IMR-90 (cell line): ENCODE measurements around the gene REXO1. TPM values are rescaled to one million over a fixed set of nuclear protein-coding genes. Genes with fewer than 3 reads are reported as not detected.

ENCODE experiments used
- ATAC-seq: fragments of 200-7000 bp; cut with Tn5 transposase; 2 replicates; pipeline ENCODE4 v1.9.1; 2020; ENCODE audit warnings: low read depth, mild to moderate bottlenecking, moderate library complexity
- BruUV-seq: library from RNA; stranded (reverse); fragments of 400-500 nt; replicated peaks from 2 replicates; lab custom pipeline; 2021; lab: Mats Ljungman, UMichigan
- CTCF ChIA-PET: fragments of 300-600 bp; formaldehyde crosslinking; extraction: SDS; loops from one replicate; lab custom pipeline; 2021; ENCODE audit warnings: antibody characterized with exemption; lab: Yijun Ruan, JAX
- POLR2A ChIA-PET: fragments of 300-600 bp; sonication (Branson Sonifier 250); formaldehyde crosslinking; loops from one replicate; lab custom pipeline; 2022; ENCODE audit warnings: antibody characterized with exemption; ENCODE audit not compliant: unreplicated experiment; lab: Charles Lee
- DNase-seq: peaks from one replicate; pipeline ENCODE4 v3.0.0; 2013
- H2AFZ ChIP-seq: replicated peaks from 2 replicates; pipeline ENCODE3; 2013; ENCODE audit warnings: low read length, mild to moderate bottlenecking; ENCODE audit not compliant: poor library complexity
- H2AK5ac ChIP-seq: 2 replicates; pipeline ENCODE4 v1.6.1; 2013; ENCODE audit warnings: low read depth, low read length, inconsistent platforms
- H2AK9ac ChIP-seq: replicated peaks from 2 replicates; pipeline ENCODE3; 2013; ENCODE audit warnings: mild to moderate bottlenecking, low read depth, low read length, moderate library complexity; ENCODE audit not compliant: poor library complexity
- H2BK120ac ChIP-seq: 2 replicates; pipeline ENCODE4 v1.6.1; 2013; ENCODE audit warnings: low read depth, low read length, inconsistent platforms
- H2BK15ac ChIP-seq: 3 replicates; pipeline ENCODE4 v1.6.1; 2013; ENCODE audit warnings: low read depth, low read length, inconsistent platforms
- H2BK20ac ChIP-seq: 2 replicates; pipeline ENCODE4 v1.6.1; 2013; ENCODE audit warnings: low read depth, mild to moderate bottlenecking, inconsistent platforms, low read length, moderate library complexity
- H2BK5ac ChIP-seq: 2 replicates; pipeline ENCODE4 v1.6.1; 2013; ENCODE audit warnings: mild to moderate bottlenecking, low read depth, low read length, inconsistent platforms; ENCODE audit not compliant: poor library complexity, severe bottlenecking
- H3K14ac ChIP-seq: replicated peaks from 2 replicates; pipeline ENCODE4 v1.6.1; 2013; ENCODE audit warnings: low read depth, low read length, inconsistent platforms
- H3K18ac ChIP-seq: 2 replicates; pipeline ENCODE4 v1.6.1; 2013; ENCODE audit warnings: low read depth, low read length, control low read depth
- H3K23ac ChIP-seq: 2 replicates; pipeline ENCODE4 v1.6.1; 2013; ENCODE audit warnings: low read depth, low read length, inconsistent platforms
- H3K27ac ChIP-seq: 2 replicates; pipeline ENCODE4 v1.5.1; 2013; ENCODE audit warnings: mild to moderate bottlenecking, control low read depth, low read length; ENCODE audit not compliant: insufficient read depth
- H3K27me3 ChIP-seq: 2 replicates; pipeline ENCODE4 v1.6.1; 2013; ENCODE audit warnings: low read length; ENCODE audit not compliant: control insufficient read depth, insufficient read depth
- H3K36me3 ChIP-seq: 2 replicates; pipeline ENCODE4 v1.6.1; 2013; ENCODE audit warnings: low read length, mixed read lengths; ENCODE audit not compliant: control insufficient read depth, insufficient read depth
- H3K4ac ChIP-seq: 2 replicates; pipeline ENCODE4 v1.6.1; 2013; ENCODE audit warnings: low read depth, low read length, inconsistent platforms
- H3K4me1 ChIP-seq: 2 replicates; pipeline ENCODE4 v1.6.1; 2013; ENCODE audit warnings: low read length, mixed read lengths; ENCODE audit not compliant: control insufficient read depth, insufficient read depth
- H3K4me2 ChIP-seq: 2 replicates; pipeline ENCODE4 v1.6.1; 2013; ENCODE audit warnings: low read depth, mild to moderate bottlenecking, control low read depth, low read length, moderate library complexity
- H3K4me3 ChIP-seq: 2 replicates; pipeline ENCODE4 v1.5.1; 2013; ENCODE audit warnings: low read depth, mild to moderate bottlenecking, control low read depth, low read length, moderate library complexity; ENCODE audit not compliant: insufficient read depth
- H3K56ac ChIP-seq: 2 replicates; pipeline ENCODE4 v1.6.1; 2013; ENCODE audit warnings: low read length, inconsistent platforms; ENCODE audit not compliant: insufficient read depth; ENCODE audit errors: extremely low read depth
- H3K79me1 ChIP-seq, 2 experiments: 2 replicates each; pipeline ENCODE4 v1.6.1; 2013; ENCODE audit warnings: low read length in 2 of 2, inconsistent platforms in 1 of 2, low read depth in 1 of 2
- H3K9ac ChIP-seq: 2 replicates; pipeline ENCODE4 v1.6.1; 2013; ENCODE audit warnings: low read depth, low read length, control low read depth
- H3K9me1 ChIP-seq: 2 replicates; pipeline ENCODE4 v1.6.1; 2013; ENCODE audit warnings: low read length, inconsistent platforms; ENCODE audit not compliant: insufficient read depth
- H3K9me3 ChIP-seq: 2 replicates; pipeline ENCODE4 v1.6.1; 2013; ENCODE audit warnings: low read length; ENCODE audit not compliant: control insufficient read depth, insufficient read depth
- H4K20me1 ChIP-seq: 2 replicates; pipeline ENCODE4 v1.6.1; 2013; ENCODE audit warnings: low read length, inconsistent platforms; ENCODE audit not compliant: insufficient read depth
- H4K5ac ChIP-seq: 2 replicates; pipeline ENCODE4 v1.6.1; 2013; ENCODE audit warnings: mild to moderate bottlenecking, low read depth, low read length, control low read depth
- H4K8ac ChIP-seq, 2 experiments: 2 replicates each; pipeline ENCODE4 v1.6.1; 2013; ENCODE audit warnings: low read depth in 2 of 2, low read length in 2 of 2, control low read depth in 1 of 2, inconsistent platforms in 1 of 2
- H4K91ac ChIP-seq: 2 replicates; pipeline ENCODE4 v1.6.1; 2013; ENCODE audit warnings: low read depth, low read length, inconsistent platforms; ENCODE audit not compliant: insufficient read depth
- BHLHE40 ChIP-seq: fragments of 150-350 bp; IDR thresholded peaks from 2 replicates; pipeline ENCODE4 v1.6.1; 2016; ENCODE audit warnings: mild to moderate bottlenecking, low read depth, low read length
- CEBPB ChIP-seq: IDR thresholded peaks from 2 replicates; pipeline ENCODE4 v1.6.1; 2012; ENCODE audit warnings: low read depth, low read length, improper control_type of control experiment
- CHD1 ChIP-seq: IDR thresholded peaks from 2 replicates; pipeline ENCODE4 v1.6.1; 2012; ENCODE audit warnings: low read depth, low read length, improper control_type of control experiment
- MAFK ChIP-seq: IDR thresholded peaks from 2 replicates; pipeline ENCODE4 v1.6.1; 2012; ENCODE audit warnings: low read depth, low read length, improper control_type of control experiment
- MAZ ChIP-seq: IDR thresholded peaks from 2 replicates; pipeline ENCODE4 v1.6.1; 2012; ENCODE audit warnings: low read depth, mild to moderate bottlenecking, low read length, improper control_type of control experiment, moderate library complexity, borderline replicate concordance
- MXI1 ChIP-seq: IDR thresholded peaks from 2 replicates; pipeline ENCODE4 v1.6.1; 2012; ENCODE audit warnings: low read depth, mild to moderate bottlenecking, low read length, moderate library complexity, borderline replicate concordance
- POLR2A ChIP-seq: IDR thresholded peaks from 2 replicates; pipeline ENCODE4 v1.6.1; 2012; ENCODE audit warnings: mild to moderate bottlenecking, low read depth, low read length
- RAD21 ChIP-seq: IDR thresholded peaks from 2 replicates; pipeline ENCODE4 v1.6.1; 2012; ENCODE audit warnings: low read length, improper control_type of control experiment
- RCOR1 ChIP-seq: IDR thresholded peaks from 2 replicates; pipeline ENCODE4 v1.6.1; 2012; ENCODE audit warnings: mild to moderate bottlenecking, low read length, improper control_type of control experiment; ENCODE audit not compliant: insufficient replicate concordance
- WGBS, 2 experiments: methylation state at CpG; one replicate each; pipeline versions ENCODE4 v1.1.5 to v1.1.7; 2013; ENCODE audit warnings: missing lambda C conversion rate in 2 of 2; ENCODE audit not compliant: insufficient read length in 1 of 2; ENCODE audit errors: extremely low coverage in 2 of 2; 5-methylcytosine and 5-hydroxymethylcytosine counted together
- dilution Hi-C: fragments of 300-500 bp; cut with HindIII; formaldehyde crosslinking; loops from one replicate; pipeline ENCODE4 v1.14.3; 2018; ENCODE audit warnings: low sequenced_read_pairs; ENCODE audit not compliant: unreplicated experiment
- in situ Hi-C: fragments of 300-500 bp; cut with MboI; formaldehyde crosslinking; loops from 3 replicates; pipeline ENCODE4 v1.14.3; 2019; ENCODE audit warnings: low sequenced_read_pairs, inconsistent platforms, mixed read lengths
- intact Hi-C: fragments of 100-400 bp; cut with micrococcal nuclease; formaldehyde crosslinking; loops from 2 replicates; pipeline ENCODE4 v1.10.0; 2022
- polyA plus RNA-seq, 3 experiments: library from polyadenylated mRNA; depleted of rRNA; stranded (reverse); fragments of >200 nt; gene quantifications; 2 replicates each; pipeline ENCODE4 v1.2.3, GENCODE V29; 2012; ENCODE audit warnings: low replicate concordance in 1 of 3
- total RNA-seq: library from RNA; depleted of rRNA; stranded (reverse); fragments of >200 nt; gene quantifications from 2 replicates; pipeline ENCODE4 v1.2.3, GENCODE V29; 2012
- TF ChIP-seq, protein P1 (sequence below): conservative IDR thresholded peaks from 2 replicates; pipeline ENCODE4 v1.5.1; 2012; ENCODE audit warnings: mild to moderate bottlenecking, low read depth, low read length, improper control_type of control experiment

REXO1 gene
- total and polyA plus RNA-seq, 2 of the 4 experiments (the other 2 are of a cell fraction) = 1.4 to 63.7 TPM

GRCh38 chr19:1865172-1866010 lies 17.1 kb upstream of the REXO1 start (continued):
- TF ChIP-seq CHD1 = no peak

DNA sequence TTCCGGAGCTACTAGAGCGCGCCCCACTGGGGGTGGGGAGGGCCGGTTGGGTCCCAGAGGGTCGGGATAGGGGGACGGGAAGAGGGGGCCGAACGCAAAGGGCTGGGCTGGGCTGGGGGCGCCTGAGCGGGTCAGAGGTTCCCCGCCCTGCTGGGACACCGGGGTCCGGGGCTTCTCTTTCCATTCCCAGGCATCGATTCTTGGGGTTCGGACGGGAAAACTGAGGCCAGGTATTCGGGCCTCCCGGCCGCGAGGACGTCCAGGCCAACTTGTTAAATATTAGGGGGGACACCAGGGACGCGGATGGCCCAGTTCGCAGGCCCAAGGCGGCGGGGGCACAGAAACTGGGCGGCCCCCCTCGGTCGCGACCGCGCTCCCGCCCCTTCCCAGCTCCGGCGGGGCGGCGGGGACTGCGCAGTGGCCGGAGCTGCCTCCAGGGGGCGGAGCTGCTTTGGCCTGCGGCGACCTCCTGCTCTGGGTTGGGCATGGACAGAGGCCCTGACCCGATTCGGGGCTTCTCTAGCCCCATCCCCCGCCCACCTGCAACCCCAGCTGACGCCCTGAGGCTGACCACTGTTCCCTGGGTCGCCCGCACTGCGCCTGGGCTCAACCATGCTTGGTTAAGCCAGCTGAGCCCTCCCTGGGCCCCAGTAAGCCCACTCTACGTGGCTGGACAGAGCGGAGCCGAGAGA lies 16.3 kb upstream of the REXO1 start:
- H3K14ac ChIP-seq = peak overlapping the region; percentile 74
- H3K79me1 ChIP-seq = peaks cover 7 to 41% of the 10 kb centered on the region in 2 experiments; a peak in 3 of 4 replicates
- peaks cover 1% of the 10 kb centered on the region; the same call in 1 of the 2 replicates for H3K36me3 ChIP-seq
- H2AK9ac ChIP-seq = peak overlapping the region; percentile 100
- intact Hi-C loops = loop anchor here (1.0 kb wide), 1 partner anchor 41 kb away; the partner anchor contains the start of genes ADAT3 and SCAMP4
- no TSS peak for BruUV-seq
- ChIA-PET POLR2A (interaction anchor here (0.5 to 0.6 kb wide), 3 partner anchors 20 to 429 kb away, joined by 3 to 7 read pairs (median 6); partner anchors contain the start of genes ABHD17A, ADAT3 and SCAMP4), CTCF (interaction anchor here (0.9 to 1.0 kb wide), 2 partner anchors 10 to 11 kb away, joined by 3 to 4 read pairs; no protein-coding TSS in a partner anchor)
- H3K4me2 ChIP-seq = peak overlapping the region; percentile 89
- ATAC-seq = peak; percentile 32
- WGBS, 2 experiments = 0% methylated on average over 6 of the region's 52 CpGs; no CpG with 5 or more reads in 1 of the 2 experiments
- H2BK120ac ChIP-seq = no peak overlapping the region; the same call in 1 of the 2 replicates
- peak overlapping the region; percentile 87 for H3K27ac ChIP-seq
- peak overlapping the region; percentile 83 to 90 for H4K8ac ChIP-seq
- in situ Hi-C loops = no loop called here
- DNase-seq = peak; percentile 38
- H3K4ac ChIP-seq = peak overlapping the region; percentile 91
- no peak overlapping the region for H2BK20ac ChIP-seq
- H2BK15ac ChIP-seq = no peak overlapping the region; the same call in 2 of the 3 replicates
- peak overlapping the region; percentile 90 for H2AK5ac ChIP-seq
- H3K9me3 ChIP-seq = no peaks in the 10 kb centered on the region
- peak overlapping the region; percentile 86; the same call in 1 of the 2 replicates for H3K56ac ChIP-seq
- peak overlapping the region; percentile 77 for H4K91ac ChIP-seq
- dilution Hi-C loops = no loop called here
- peak overlapping the region; percentile 86 for H3K9ac ChIP-seq
- H3K9me1 ChIP-seq = no peaks in the 10 kb centered on the region; the same call in 1 of the 2 replicates
- H3K27me3 ChIP-seq = no peaks in the 10 kb centered on the region
- H4K5ac ChIP-seq = peak overlapping the region; percentile 56
- H4K20me1 ChIP-seq = peaks cover 33% of the 10 kb centered on the region
- H3K4me1 ChIP-seq = peaks cover 19% of the 10 kb centered on the region
- peak overlapping the region; percentile 76 for H3K23ac ChIP-seq
- H3K18ac ChIP-seq = peak overlapping the region; percentile 19; the same call in 1 of the 2 replicates
- peak overlapping the region; percentile 98 for H2AFZ ChIP-seq
- peak overlapping the region; percentile 83 for H3K4me3 ChIP-seq
- H2BK5ac ChIP-seq = peak overlapping the region; percentile 90
- TF ChIP-seq POLR2A (peak; percentile 34; the same call in 1 of the 2 replicates), MAFK (no peak), CHD1 (no peak), MAZ (peak; percentile 80), BHLHE40 (no peak), RAD21 (peak; percentile 46), CEBPB (no peak), MXI1 (no peak), RCOR1 (no peak)
- TF ChIP-seq, protein P1, sequence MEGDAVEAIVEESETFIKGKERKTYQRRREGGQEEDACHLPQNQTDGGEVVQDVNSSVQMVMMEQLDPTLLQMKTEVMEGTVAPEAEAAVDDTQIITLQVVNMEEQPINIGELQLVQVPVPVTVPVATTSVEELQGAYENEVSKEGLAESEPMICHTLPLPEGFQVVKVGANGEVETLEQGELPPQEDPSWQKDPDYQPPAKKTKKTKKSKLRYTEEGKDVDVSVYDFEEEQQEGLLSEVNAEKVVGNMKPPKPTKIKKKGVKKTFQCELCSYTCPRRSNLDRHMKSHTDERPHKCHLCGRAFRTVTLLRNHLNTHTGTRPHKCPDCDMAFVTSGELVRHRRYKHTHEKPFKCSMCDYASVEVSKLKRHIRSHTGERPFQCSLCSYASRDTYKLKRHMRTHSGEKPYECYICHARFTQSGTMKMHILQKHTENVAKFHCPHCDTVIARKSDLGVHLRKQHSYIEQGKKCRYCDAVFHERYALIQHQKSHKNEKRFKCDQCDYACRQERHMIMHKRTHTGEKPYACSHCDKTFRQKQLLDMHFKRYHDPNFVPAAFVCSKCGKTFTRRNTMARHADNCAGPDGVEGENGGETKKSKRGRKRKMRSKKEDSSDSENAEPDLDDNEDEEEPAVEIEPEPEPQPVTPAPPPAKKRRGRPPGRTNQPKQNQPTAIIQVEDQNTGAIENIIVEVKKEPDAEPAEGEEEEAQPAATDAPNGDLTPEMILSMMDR = peak; percentile 70
